ENCODE data around the gene ZNF148.

ZNF148 gene

DNA sequence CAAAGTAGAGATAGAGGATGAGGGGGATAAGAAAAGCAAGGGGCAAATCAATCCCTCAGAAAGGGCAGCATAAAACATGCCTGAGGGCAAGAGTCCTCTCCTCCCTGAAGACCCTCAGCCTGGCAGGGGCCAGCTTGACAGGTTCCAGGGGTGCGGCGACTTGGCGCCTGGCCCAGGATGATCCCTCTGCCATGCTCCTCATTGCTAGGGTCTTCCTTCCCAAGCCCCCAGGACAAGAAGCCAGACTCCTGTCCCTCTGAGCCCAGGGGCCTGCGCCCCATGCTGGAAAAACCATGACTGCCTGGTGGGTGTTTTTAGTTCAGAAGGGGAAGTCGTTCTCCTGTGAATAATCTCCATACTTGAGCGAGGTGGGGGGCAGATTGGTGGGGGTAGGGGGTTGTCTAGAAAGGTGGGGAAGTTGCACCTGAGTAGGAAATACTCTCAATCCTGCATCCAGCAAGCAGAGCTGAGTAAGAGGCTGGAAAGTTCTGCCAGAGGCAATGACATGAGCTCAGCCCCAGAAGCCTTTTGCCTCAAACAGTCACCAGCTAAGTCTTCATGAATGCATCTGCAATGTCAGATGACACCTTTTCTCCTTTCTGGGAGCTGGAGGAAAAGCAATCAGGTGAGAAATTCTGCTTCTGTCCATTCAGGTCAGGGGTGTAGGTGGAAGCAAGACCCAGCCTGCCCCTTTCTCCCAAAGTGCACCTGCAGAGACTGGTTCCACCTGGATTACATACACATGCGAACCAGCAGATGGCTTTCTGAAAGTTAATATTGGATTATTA is 180.9 kb downstream of the ZNF148 start:
- Histone ChIP-seq H2AFZ (ENCODE audit: low read length, unreplicated experiment) (no peak overlapping the region), H3K4me1 (ENCODE audit: control insufficient read depth, insufficient read depth, low read length, unreplicated experiment) (no peaks in the 10 kb centered on the region), H3K4me3 (ENCODE audit: low read depth, low read length) (no peak overlapping the region), H3K79me2 (ENCODE audit: control insufficient read depth, insufficient read depth, low read length, unreplicated experiment) (no peaks in the 10 kb centered on the region), H3K27me3 (ENCODE audit: insufficient read depth, low read length) (no peaks in the 10 kb centered on the region), H3K27ac (ENCODE audit: low read depth, low read length) (no peak overlapping the region), H3K36me3 (ENCODE audit: insufficient read depth, low read length) (no peaks in the 10 kb centered on the region)

DNA sequence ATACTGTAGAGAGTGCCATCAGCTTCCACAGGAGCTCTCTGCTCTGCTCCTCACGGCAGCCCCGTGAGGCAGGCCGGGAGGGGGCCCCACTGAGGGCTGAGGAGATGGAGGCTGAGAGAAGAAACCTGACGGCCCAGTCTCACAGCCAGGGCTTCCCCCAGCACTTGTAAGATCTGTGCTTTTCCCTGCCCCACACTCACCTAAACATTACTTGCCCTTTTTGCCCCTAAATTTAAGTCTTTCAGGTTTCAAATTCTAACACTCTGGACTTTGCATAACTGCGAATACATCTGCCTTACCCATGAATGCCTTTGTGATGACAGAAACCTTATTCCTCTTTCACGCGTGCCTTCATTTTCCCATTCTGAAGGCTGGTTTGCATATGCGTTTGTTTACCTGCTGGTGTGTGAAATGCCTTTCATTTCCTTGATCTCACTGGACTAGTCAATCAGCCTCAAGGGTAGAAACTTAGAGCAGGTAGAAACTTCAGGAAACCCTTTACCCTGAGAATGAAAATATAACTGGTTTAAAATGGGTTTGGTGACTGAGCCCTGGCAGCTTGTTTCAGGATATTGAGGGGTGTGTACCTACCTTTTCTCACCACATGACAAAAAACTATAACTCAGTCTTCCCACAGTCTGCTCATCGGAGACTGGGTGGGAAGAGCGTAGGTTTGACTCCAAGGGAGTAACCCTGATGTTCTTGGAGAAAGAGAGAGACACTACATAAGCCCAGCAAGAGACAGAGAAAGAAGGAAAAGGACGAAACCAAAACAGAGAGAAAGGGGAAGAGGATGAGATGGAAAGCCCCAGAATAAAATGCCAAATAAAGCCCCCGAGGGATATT is 182.7 kb downstream of the ZNF148 start:
- Histone ChIP-seq H3K27ac (ENCODE audit: low read depth, low read length) (no peak overlapping the region), H2AFZ (ENCODE audit: low read length, unreplicated experiment) (no peak overlapping the region), H3K4me3 (ENCODE audit: low read depth, low read length) (no peak overlapping the region), H3K4me1 (ENCODE audit: control insufficient read depth, insufficient read depth, low read length, unreplicated experiment) (no peaks in the 10 kb centered on the region), H3K79me2 (ENCODE audit: control insufficient read depth, insufficient read depth, low read length, unreplicated experiment) (no peaks in the 10 kb centered on the region), H3K36me3 (ENCODE audit: insufficient read depth, low read length) (no peaks in the 10 kb centered on the region), H3K27me3 (ENCODE audit: insufficient read depth, low read length) (no peaks in the 10 kb centered on the region)

DNA sequence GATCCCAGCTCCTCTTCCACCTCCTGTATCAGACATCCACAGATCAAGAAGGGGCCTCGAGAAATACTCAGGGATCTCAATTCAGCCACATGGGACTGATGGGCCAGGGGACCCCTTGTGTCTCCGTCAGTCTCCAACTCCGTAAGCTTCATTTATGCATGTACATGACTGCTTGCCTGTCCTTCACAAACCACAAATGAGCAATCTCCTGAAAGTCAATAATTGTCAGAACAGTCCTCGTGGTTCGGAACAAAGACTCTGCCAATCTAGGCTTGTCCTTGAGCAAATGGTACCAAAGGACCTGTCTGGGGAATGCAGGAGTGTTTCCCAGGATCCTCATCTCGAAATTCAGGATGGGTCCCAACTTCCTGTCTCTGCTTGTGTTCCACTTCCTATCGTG is 183.4 kb downstream of the ZNF148 start:
- Histone ChIP-seq H3K4me3 (ENCODE audit: low read depth, low read length) (no peak overlapping the region), H3K27me3 (ENCODE audit: insufficient read depth, low read length) (no peaks in the 10 kb centered on the region), H3K36me3 (ENCODE audit: insufficient read depth, low read length) (no peaks in the 10 kb centered on the region), H3K79me2 (ENCODE audit: control insufficient read depth, insufficient read depth, low read length, unreplicated experiment) (no peaks in the 10 kb centered on the region), H3K4me1 (ENCODE audit: control insufficient read depth, insufficient read depth, low read length, unreplicated experiment) (no peaks in the 10 kb centered on the region), H2AFZ (ENCODE audit: low read length, unreplicated experiment) (no peak overlapping the region), H3K27ac (ENCODE audit: low read depth, low read length) (no peak overlapping the region)

DNA sequence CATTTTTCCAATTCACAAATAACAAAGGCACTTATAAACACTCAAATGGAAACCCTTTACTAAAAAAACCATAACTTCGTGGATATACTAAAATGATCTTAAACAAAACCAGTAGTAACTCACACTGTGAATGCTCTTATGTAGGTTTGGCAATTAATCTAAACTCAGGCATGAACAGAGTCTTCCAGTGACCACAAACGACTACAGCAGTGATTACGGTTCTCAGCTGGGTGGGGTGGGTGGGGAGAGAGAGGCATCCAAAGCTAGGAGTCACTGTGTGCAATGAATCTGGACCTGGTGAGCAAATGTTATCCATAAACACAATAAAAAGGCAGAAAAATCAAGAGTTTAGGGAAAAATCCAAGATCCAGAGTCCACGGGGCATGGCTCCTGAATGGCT is 183.9 kb downstream of the ZNF148 start:
- H3K4me3 ChIP-seq (ENCODE audit: low read depth, low read length), result no peak overlapping the region
- no peaks in the 10 kb centered on the region for H3K27me3 ChIP-seq (ENCODE audit: insufficient read depth, low read length)
- H2AFZ ChIP-seq (ENCODE audit: low read length, unreplicated experiment), result no peak overlapping the region
- no peak overlapping the region for H3K27ac ChIP-seq (ENCODE audit: low read depth, low read length)
- no peaks in the 10 kb centered on the region for H3K36me3 ChIP-seq (ENCODE audit: insufficient read depth, low read length)
- H3K79me2 ChIP-seq (ENCODE audit: control insufficient read depth, insufficient read depth, low read length, unreplicated experiment), result no peaks in the 10 kb centered on the region
- H3K4me1 ChIP-seq (ENCODE audit: control insufficient read depth, insufficient read depth, low read length, unreplicated experiment), result peaks cover 3% of the 10 kb centered on the region

DNA sequence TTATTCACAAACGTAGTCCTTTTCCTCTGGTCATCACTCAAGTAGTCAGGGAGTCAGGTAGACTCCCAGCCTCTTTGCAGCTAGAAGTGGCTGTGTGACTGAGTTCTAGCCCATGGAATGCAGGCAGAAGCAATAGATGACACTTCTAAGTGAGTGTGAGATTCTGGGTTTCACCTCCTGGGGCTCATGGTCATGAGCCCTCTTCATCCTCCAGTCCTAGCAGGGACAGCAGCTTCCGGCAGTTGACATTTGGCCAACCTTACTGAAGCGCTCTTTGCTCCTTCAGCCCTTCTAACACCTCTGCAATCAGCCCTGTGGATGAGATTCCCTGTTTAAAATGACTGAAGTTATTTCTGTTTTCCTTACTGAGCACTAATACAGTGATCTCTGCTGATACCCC is 184.3 kb downstream of the ZNF148 start:
- Histone ChIP-seq H2AFZ (ENCODE audit: low read length, unreplicated experiment) (no peak overlapping the region), H3K27me3 (ENCODE audit: insufficient read depth, low read length) (no peaks in the 10 kb centered on the region), H3K4me3 (ENCODE audit: low read depth, low read length) (no peak overlapping the region), H3K4me1 (ENCODE audit: control insufficient read depth, insufficient read depth, low read length, unreplicated experiment) (peaks cover 6% of the 10 kb centered on the region), H3K27ac (ENCODE audit: low read depth, low read length) (no peak overlapping the region), H3K79me2 (ENCODE audit: control insufficient read depth, insufficient read depth, low read length, unreplicated experiment) (no peaks in the 10 kb centered on the region), H3K36me3 (ENCODE audit: insufficient read depth, low read length) (no peaks in the 10 kb centered on the region)

DNA sequence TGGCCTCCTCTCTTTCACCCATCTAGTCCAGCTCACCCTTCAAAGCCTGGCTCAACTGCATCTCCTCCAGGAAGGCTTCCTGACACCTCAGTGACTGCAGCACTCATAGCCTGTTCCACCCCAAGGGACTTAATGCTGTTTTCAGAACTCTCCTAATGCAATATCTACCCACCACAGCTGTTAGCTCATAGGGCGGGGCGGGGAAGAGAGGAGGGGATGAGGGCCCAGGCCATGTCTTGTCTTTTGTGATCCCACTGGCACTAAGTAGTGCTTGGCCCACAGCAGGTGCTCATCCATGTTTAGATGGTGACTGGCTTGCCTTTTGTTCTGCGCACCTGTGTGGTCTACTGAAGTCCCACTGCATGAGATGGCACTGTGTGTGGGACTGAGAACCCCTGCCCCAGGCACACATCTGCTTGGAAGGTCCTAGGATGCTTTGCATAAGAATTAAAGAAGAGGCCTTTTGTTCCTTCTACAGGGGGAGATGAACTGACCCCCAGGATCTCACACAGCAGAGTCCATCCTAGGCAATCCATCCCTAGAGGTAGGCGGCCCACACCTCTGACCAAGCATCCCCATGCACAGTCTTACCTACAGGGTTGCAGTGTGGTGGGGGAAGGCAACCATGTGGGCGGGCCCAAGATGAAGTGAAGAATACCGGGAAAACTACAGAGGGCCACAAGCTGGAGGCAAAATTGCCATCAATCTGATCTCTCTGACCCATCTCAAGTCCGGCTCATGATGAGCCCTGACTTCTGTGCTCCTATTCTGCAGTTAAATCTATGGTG is 185.6 kb downstream of the ZNF148 start:
- peaks cover 6% of the 10 kb centered on the region for H3K4me1 ChIP-seq (ENCODE audit: control insufficient read depth, insufficient read depth, low read length, unreplicated experiment)
- H3K4me3 ChIP-seq (ENCODE audit: low read depth, low read length), result no peak overlapping the region
- H2AFZ ChIP-seq (ENCODE audit: low read length, unreplicated experiment), result no peak overlapping the region
- H3K79me2 ChIP-seq (ENCODE audit: control insufficient read depth, insufficient read depth, low read length, unreplicated experiment), result no peaks in the 10 kb centered on the region
- H3K27ac ChIP-seq (ENCODE audit: low read depth, low read length), result no peak overlapping the region
- H3K36me3 ChIP-seq (ENCODE audit: insufficient read depth, low read length), result no peaks in the 10 kb centered on the region
- H3K27me3 ChIP-seq (ENCODE audit: insufficient read depth, low read length), result no peaks in the 10 kb centered on the region

DNA sequence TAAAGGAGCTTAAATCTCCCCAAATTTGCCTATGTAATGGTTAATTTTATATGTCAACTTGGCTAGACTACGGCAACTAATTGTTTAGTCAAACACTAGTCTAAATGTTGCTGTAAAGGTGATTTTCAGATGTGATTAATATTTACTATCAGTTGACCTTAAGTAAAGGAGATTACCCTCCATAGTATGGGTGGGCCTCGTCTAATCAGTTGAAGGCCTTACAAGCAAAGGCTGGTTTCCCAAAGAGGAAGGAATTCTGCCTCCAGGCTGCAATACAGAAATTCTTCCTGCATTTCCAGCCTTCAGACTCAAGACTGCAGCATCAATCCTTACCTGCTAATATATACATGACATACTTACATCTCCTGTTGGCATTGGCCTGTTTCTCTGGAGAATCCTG is 186.2 kb downstream of the ZNF148 start:
- Histone ChIP-seq H3K27ac (ENCODE audit: low read depth, low read length) (no peak overlapping the region), H3K4me1 (ENCODE audit: control insufficient read depth, insufficient read depth, low read length, unreplicated experiment) (peaks cover 6% of the 10 kb centered on the region), H2AFZ (ENCODE audit: low read length, unreplicated experiment) (no peak overlapping the region), H3K36me3 (ENCODE audit: insufficient read depth, low read length) (no peaks in the 10 kb centered on the region), H3K27me3 (ENCODE audit: insufficient read depth, low read length) (no peaks in the 10 kb centered on the region), H3K4me3 (ENCODE audit: low read depth, low read length) (no peak overlapping the region), H3K79me2 (ENCODE audit: control insufficient read depth, insufficient read depth, low read length, unreplicated experiment) (no peaks in the 10 kb centered on the region)

DNA sequence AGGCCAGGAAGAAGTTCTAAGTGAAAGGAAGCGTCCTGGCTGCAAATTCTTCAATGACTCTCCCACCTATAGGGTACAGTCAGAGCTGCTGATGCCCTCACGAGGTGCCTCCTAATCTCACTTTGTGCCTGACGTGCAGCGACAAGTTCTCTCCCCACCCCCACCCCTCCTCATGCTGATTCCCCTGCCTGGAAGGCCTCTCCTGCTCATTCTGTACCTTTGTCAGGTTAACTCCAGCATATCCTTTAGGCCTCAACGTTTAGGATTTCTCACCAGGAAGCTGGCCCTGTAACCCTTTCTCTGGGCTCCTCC is 187.6 kb downstream of the ZNF148 start:
- H3K4me3 ChIP-seq (ENCODE audit: low read depth, low read length), result no peak overlapping the region
- H3K4me1 ChIP-seq (ENCODE audit: control insufficient read depth, insufficient read depth, low read length, unreplicated experiment), result peaks cover 6% of the 10 kb centered on the region
- H3K27ac ChIP-seq (ENCODE audit: low read depth, low read length), result no peak overlapping the region
- no peaks in the 10 kb centered on the region for H3K27me3 ChIP-seq (ENCODE audit: insufficient read depth, low read length)
- no peaks in the 10 kb centered on the region for H3K36me3 ChIP-seq (ENCODE audit: insufficient read depth, low read length)
- H3K79me2 ChIP-seq (ENCODE audit: control insufficient read depth, insufficient read depth, low read length, unreplicated experiment), result no peaks in the 10 kb centered on the region
- no peak overlapping the region for H2AFZ ChIP-seq (ENCODE audit: low read length, unreplicated experiment)

DNA sequence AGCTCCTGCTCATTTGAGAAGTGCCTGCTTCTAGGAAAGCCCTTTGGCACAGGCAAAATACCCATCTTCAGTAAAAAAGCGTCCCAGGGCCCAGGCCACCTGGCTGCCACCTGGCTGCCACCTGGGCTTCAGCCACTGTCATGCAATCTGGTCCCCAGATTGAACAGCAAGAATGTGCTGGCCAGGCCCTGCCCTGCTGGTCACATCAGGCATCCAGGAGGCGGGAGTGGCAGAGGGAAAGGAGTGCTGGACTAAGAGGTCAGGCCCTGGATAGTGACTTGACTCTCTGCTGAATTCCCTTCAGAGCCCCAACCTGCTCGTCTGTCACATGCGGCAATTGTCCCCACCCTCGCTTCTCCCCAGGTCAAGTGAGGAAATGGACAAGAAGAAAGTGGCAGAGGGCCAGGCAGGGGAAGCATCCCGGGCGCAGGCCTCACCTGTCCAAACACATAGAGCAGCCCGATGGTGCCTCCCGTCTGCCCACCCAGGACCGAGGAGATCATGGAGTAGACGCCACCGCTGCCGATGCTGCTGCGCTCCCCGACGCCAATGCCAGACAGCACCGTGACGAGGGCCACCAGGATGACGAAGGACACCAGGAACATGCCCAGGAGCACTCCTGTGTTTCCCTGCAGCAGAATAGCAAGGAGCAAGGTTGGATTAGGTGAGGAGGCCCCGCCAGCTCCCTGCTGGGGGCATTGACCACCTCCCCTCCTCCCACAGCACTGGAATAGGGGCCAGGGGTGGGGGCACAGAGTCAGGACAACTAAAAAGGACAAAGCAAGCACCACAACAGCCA is 188.1 kb downstream of the ZNF148 start:
- Histone ChIP-seq H3K79me2 (ENCODE audit: control insufficient read depth, insufficient read depth, low read length, unreplicated experiment) (no peaks in the 10 kb centered on the region), H3K27ac (ENCODE audit: low read depth, low read length) (no peak overlapping the region), H2AFZ (ENCODE audit: low read length, unreplicated experiment) (no peak overlapping the region), H3K4me1 (ENCODE audit: control insufficient read depth, insufficient read depth, low read length, unreplicated experiment) (peaks cover 6% of the 10 kb centered on the region), H3K36me3 (ENCODE audit: insufficient read depth, low read length) (no peaks in the 10 kb centered on the region), H3K4me3 (ENCODE audit: low read depth, low read length) (no peak overlapping the region), H3K27me3 (ENCODE audit: insufficient read depth, low read length) (no peaks in the 10 kb centered on the region)

DNA sequence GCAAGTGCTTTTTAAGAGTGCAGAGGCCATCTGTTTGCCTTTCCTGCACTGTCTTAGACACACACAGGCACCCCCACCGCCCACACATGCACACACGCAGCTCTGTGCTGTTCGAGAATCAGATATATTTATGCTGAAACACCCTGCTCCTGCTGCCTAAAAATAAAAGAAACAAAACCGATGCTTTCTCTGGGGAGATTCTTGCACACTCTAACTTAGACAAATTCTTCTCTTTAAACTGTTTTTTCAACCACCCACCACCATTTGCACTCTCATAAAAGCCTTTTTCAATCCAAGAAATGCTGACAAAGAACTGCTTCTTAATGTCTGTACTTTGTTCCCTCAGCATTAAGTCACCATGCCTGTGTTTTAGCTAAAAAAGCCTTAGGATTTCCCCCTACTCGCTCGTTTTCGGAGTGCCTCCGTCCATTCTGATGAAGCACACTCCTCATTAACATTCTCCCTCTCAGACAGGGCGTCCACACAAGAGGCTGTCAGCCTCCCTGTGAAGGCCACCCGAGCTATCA is 188.8 kb downstream of the ZNF148 start:
- Histone ChIP-seq H3K27ac (ENCODE audit: low read depth, low read length) (no peak overlapping the region), H3K4me3 (ENCODE audit: low read depth, low read length) (no peak overlapping the region), H3K27me3 (ENCODE audit: insufficient read depth, low read length) (no peaks in the 10 kb centered on the region), H3K79me2 (ENCODE audit: control insufficient read depth, insufficient read depth, low read length, unreplicated experiment) (no peaks in the 10 kb centered on the region), H3K4me1 (ENCODE audit: control insufficient read depth, insufficient read depth, low read length, unreplicated experiment) (peaks cover 6% of the 10 kb centered on the region), H2AFZ (ENCODE audit: low read length, unreplicated experiment) (no peak overlapping the region), H3K36me3 (ENCODE audit: insufficient read depth, low read length) (no peaks in the 10 kb centered on the region)

All from ACC112 (cell line).